ENCODE data around the gene NAXD.
A peak's percentile ranks its signal among the peaks of the same experiment; 100 is the strongest.
"Not testable (repeated sequence)": the region's sequence is repeated elsewhere in the genome, so short reads cannot be mapped to it uniquely, and the experiment has no call there.

The NAXD gene

GRCh38 chr13:110615322-110616102 lies at the start of gene NAXD:
Gene NAXD (plus strand): TSS chr13:110615545. CDS start chr13:110615602, 57 bp downstream.
- DNase-seq (ENCODE audit: low spot score): peak; percentile 96

GRCh38 chr13:110566171-110566570 lies 49.2 kb upstream of the NAXD start:
- no peak for DNase-seq (ENCODE audit: low spot score)

- no peak for DNase-seq (ENCODE audit: low spot score)
Observed at GRCh38 chr13:110568612-110569011, 46.7 kb upstream of the NAXD start.

- DNase-seq (ENCODE audit: low spot score): not testable (repeated sequence)
Observed at GRCh38 chr13:110569962-110570361, 45.4 kb upstream of the NAXD start.

- no peak for DNase-seq (ENCODE audit: low spot score)
Observed at GRCh38 chr13:110570886-110571285, 44.5 kb upstream of the NAXD start.

- DNase-seq (ENCODE audit: low spot score): no peak
Observed at GRCh38 chr13:110571896-110572777, 43.2 kb upstream of the NAXD start.

GRCh38 chr13:110572778-110573118 lies 42.6 kb upstream of the NAXD start:
- DNase-seq (ENCODE audit: low spot score): no peak

- DNase-seq (ENCODE audit: low spot score): no peak
Observed at GRCh38 chr13:110574161-110574560, 41.2 kb upstream of the NAXD start.

GRCh38 chr13:110575322-110576069 lies 39.8 kb upstream of the NAXD start:
- peak; percentile 49 for DNase-seq (ENCODE audit: low spot score)

GRCh38 chr13:110576070-110576394 lies 39.3 kb upstream of the NAXD start:
- DNase-seq (ENCODE audit: low spot score): no peak

GRCh38 chr13:110576736-110577476 lies 38.4 kb upstream of the NAXD start:
- peak; percentile 11 for DNase-seq (ENCODE audit: low spot score)

- DNase-seq (ENCODE audit: low spot score): no peak
Observed at GRCh38 chr13:110578363-110578762, 37.0 kb upstream of the NAXD start.

- DNase-seq (ENCODE audit: low spot score): no peak
Observed at GRCh38 chr13:110580800-110581199, 34.5 kb upstream of the NAXD start.

- DNase-seq (ENCODE audit: low spot score): no peak
Observed at GRCh38 chr13:110581506-110582185, 33.7 kb upstream of the NAXD start.

- DNase-seq (ENCODE audit: low spot score): no peak
Observed at GRCh38 chr13:110582421-110582954, 32.9 kb upstream of the NAXD start.

GRCh38 chr13:110583178-110583865 lies 32.0 kb upstream of the NAXD start:
- no peak for DNase-seq (ENCODE audit: low spot score)

GRCh38 chr13:110589793-110590390 lies 25.5 kb upstream of the NAXD start:
- DNase-seq (ENCODE audit: low spot score): no peak

GRCh38 chr13:110590577-110590976 lies 24.8 kb upstream of the NAXD start:
- peak; percentile 27 for DNase-seq (ENCODE audit: low spot score)

GRCh38 chr13:110592665-110593064 lies 22.7 kb upstream of the NAXD start:
- no peak for DNase-seq (ENCODE audit: low spot score)
